Measurements from ENCODE around the gene PPFIBP1. TPM values are rescaled to one million over a fixed set of nuclear protein-coding genes. Genes with fewer than 3 reads are reported as not detected.

The PPFIBP1 gene
- total RNA-seq (2022; extraction: Qiagen RNA extraction; ENCODE audit: low read depth), result 18.0 to 33.9 TPM (median 24.1 TPM) in 5 replicates

DNA sequence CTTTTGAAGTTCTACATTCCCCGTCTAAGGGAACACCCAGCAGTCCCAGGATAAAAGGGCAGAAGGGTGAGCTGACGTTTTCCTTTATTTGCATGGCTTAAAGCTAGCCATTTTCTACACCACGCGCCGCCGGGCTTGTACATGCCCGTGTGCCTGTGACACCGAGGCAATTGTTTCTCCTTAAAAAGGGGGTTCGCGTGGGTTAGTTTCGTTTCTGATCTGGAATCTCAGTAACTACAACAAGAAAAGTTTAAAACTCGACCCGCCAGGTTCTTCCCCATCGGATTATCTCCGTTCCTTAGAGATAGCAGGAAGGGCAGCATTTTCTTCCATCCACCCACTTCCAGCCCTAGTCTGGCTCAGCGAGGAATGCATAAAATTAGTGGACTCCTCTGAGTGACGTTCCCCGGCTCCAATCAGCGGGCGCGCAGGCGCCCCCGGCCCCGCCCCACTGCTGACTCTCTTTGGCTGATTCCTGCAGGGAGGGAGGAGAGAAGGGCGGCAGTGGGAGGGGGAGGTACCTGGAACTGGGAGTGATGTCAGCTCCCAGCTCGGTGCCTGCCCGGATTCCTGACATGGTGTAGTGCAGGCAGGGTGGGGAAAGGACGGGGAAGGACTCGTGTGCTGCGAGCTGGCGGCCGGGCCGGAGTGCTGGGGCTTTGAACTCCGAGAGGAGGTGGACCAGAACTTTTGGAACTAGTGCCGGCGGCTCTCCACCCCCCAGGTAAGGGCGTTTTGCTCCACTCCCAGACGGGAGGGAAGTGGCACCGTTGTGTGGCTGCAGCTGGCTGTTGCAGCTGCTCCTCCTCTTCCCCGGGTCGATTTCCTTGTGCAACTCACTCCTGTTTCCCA is at the start of gene PPFIBP1:
TSS of gene PPFIBP1 (plus strand) at position 565 of the 852 bp plus-strand sequence. CDS start 109,191 bp downstream, outside the sequence.

DNA sequence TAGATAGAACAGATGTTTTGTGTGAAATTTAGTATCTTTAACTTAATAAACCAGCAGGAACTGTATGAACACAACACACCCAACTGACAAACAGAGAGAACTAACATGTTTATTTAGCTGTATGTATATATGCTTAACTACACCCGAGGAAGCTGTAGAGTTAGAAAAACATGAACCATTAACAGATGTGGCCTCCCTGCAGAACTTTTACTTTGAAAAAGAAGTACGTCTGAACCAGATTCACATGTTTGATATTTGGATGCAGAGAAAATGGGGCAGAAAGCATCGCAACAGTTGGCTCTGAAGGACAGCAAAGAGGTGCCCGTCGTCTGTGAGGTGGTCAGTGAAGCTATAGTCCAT is 172.3 kb downstream of the PPFIBP1 start, which contains the start of gene REP15:
TSS of gene REP15 (plus strand) at position 155 of the 360 bp plus-strand sequence. CDS start at position 271, 116 bp downstream.

DNA sequence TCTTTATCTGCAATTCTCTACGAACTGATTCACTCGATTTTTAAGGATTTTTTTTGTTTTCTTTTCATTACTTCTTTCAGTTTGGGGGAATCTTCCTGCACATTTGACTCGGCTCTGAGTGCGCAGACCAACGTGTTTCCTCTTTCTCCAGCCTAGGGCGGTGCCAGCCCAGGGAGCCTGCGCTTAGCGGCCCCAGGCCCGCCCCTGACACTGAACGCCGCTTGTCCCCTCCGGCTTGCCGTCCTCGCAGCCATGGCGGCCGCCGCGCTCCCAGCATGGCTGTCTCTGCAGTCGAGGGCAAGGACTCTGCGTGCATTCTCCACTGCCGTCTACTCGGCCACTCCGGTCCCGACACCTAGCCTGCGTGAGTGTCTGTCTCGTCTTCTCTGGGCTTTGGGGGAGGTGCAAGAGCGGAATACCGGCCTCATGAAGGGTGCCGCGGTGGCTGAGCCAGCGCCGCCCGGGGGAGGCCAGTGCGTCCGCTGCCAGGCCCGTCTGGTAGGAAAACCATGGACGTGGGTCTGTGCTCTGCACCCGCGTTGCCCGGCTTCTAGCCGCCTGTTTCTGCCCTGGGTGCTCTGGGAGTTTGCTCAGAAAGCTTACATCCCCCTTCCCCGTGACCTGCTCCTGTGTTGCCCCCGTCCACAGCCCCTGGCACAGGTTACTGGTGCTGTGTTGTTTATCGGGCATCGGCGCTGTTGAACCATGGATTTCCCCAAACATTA is 186.7 kb downstream of the PPFIBP1 start, which contains the start of gene MRPS35:
TSS of gene MRPS35 (plus strand) at position 241 of the 725 bp plus-strand sequence. CDS start at position 253, 12 bp downstream.

Other genes with a start within 250 kb of the PPFIBP1 start
- 13.0 to 21.7 TPM (median 20.2 TPM) in 5 replicates for gene BMAL2, start 191.4 kb upstream of the PPFIBP1 start, total RNA-seq (2022; extraction: Qiagen RNA extraction; ENCODE audit: low read depth)
- gene SMCO2, start 77.5 kb upstream of the PPFIBP1 start, total RNA-seq (2022; extraction: Qiagen RNA extraction; ENCODE audit: low read depth), result 0.18 to 0.36 TPM in 2 of 5 replicates, not detected in the others
- gene REP15, start 172.2 kb downstream of the PPFIBP1 start, total RNA-seq (2022; extraction: Qiagen RNA extraction; ENCODE audit: low read depth), result 0.45 to 0.64 TPM (median 0.55 TPM) in 4 of 5 replicates, not detected in the other
- gene MRPS35, start 186.6 kb downstream of the PPFIBP1 start, total RNA-seq (2022; extraction: Qiagen RNA extraction; ENCODE audit: low read depth), result 77.4 to 124 TPM (median 88.0 TPM) in 5 replicates